Gastrocnemius medialis (tissue), 4 donors: ENCODE measurements around the gene SYNJ2.

ENCODE experiments used
- CTCF ChIP-seq, 5 experiments: fragments of 450-650 bp in 3 of 5; fragments of 200-600 bp in 2 of 5; sonication (generic) in 2 of 5; IDR thresholded peaks in 4 of 5; conservative IDR thresholded peaks in 1 of 5; 1 replicate in 4 of 5; 2 replicates in 1 of 5; pipeline ENCODE4 v1.5.1; 2016 to 2019; ENCODE audit warnings: antibody characterized with exemption in 5 of 5, mild to moderate bottlenecking in 3 of 5, moderate library complexity in 3 of 5
- POLR2A ChIP-seq, 2 donors: fragments of 450-650 bp; IDR thresholded peaks; one replicate each; pipeline ENCODE4 v1.6.1; 2017; ENCODE audit warnings: antibody characterized with exemption in 2 of 2, mild to moderate bottlenecking in 2 of 2, moderate library complexity in 2 of 2

GRCh38 chr6:158076548-158076947 is 94.9 kb downstream of the SYNJ2 start:
- TF ChIP-seq POLR2A (IDR thresholded peaks at IDR 0.05): no peak
- no peak for TF ChIP-seq CTCF (IDR thresholded peaks at IDR 0.05 in 4 of 5, conservative IDR thresholded peaks at IDR 0.05 in 1 of 5)
